ENCODE data around the gene RRP8. TPM values are rescaled to one million over a fixed set of nuclear protein-coding genes. Genes with fewer than 3 reads are reported as not detected.

RRP8 gene
- total RNA-seq, result 10 to 100 TPM; 42.0 to 44.7 TPM
- 21.1 TPM for polyA plus RNA-seq

DNA sequence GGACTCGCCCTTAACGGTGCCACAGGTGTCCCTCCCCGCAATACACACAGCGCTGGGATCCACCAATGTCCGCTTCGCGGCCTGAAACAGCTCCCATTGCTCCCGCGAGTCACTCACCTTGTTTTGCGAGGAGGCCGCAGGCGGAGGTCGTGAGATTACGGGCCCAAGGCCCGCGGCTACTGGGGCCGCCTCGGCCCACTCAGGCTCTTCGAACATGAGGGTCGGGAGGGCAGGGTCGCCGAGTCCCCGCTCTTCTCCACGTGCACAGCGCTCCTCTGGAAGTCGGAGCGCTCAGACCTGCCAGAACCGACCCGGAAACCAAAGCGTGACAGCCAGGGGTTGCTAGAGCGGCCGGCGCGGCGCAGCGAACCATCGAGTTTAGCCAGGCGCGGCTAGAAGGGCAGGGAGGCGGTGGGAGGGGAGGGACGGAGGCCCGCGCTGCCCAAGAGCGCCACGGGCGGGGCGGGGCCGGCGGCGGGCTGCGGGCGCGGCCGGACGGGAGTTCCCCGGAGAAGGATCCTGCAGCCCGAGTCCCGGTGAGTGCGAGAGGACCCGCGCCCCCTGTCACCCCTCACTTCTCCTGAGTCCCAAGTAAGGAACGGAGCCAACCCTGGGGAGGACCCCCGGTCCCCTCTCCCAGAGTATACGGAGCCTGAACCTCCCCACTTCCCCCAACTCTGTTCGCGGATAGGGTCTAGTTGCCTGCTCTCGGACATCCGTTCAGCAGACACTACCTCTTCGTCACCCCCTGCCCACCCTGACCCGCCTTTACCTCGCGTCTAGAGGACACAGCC, at the start of gene RRP8, which contains the start of gene ILK:
Gene RRP8 (minus strand): TSS at position 330 of the 794 bp plus-strand sequence. CDS start 114 bp downstream, at position 216.
Gene ILK (plus strand): TSS at position 488 of the 794 bp plus-strand sequence. CDS start 498 bp downstream, outside the sequence.
- H3K9me3 ChIP-seq (ENCODE audit: low read length), result no peaks in the 10 kb centered on the region
- H3K27ac Mint-ChIP-seq, result no peak within 1 kb of the TSS
- CTCF ChIA-PET, result interaction anchor here (1.0 to 4.6 kb wide), 18 partner anchors 8 to 249 kb away, joined by 3 to 68 read pairs (median 4); partner anchors contain the start of genes MRPL17, TAF10 and TPP1
- H3K36me3 ChIP-seq (ENCODE audit: insufficient read depth, low read length), result peaks cover 40% of the 10 kb centered on the region
- H3K4me1 Mint-ChIP-seq, result peaks cover 14 to 31% (median 18%) of the 10 kb centered on the region in 3 donors
- DNase-seq, result peak; percentile 80 to 91 (median 81)
- H3K36me3 Mint-ChIP-seq, result peaks cover 0 to 47% (median 5%) of the 10 kb centered on the region in 3 donors
- peaks cover 57% of the 10 kb centered on the region for H3K4me1 ChIP-seq (ENCODE audit: insufficient read depth, low read length)
- no peak within 1 kb of the TSS for H3K4me3 Mint-ChIP-seq
- peak within 1 kb of the TSS; percentile 91 for H3K27ac ChIP-seq (ENCODE audit: low read depth, low read length)
- no peaks in the 10 kb centered on the region for H3K27me3 Mint-ChIP-seq
- H3K9me3 Mint-ChIP-seq, result no peaks in the 10 kb centered on the region
- H3K4me3 ChIP-seq (ENCODE audit: low read length), result peak within 1 kb of the TSS; percentile 86
- POLR2A ChIA-PET, result interaction anchor here (0.6 to 3.9 kb wide), 7 partner anchors 9 to 369 kb away, joined by 3 to 35 read pairs (median 12); partner anchors contain the start of genes FHIP1B, MRPL17, TAF10 and TPP1
- H3K27me3 ChIP-seq (ENCODE audit: insufficient read depth, low read length, poor library complexity, severe bottlenecking), result no peaks in the 10 kb centered on the region

DNA sequence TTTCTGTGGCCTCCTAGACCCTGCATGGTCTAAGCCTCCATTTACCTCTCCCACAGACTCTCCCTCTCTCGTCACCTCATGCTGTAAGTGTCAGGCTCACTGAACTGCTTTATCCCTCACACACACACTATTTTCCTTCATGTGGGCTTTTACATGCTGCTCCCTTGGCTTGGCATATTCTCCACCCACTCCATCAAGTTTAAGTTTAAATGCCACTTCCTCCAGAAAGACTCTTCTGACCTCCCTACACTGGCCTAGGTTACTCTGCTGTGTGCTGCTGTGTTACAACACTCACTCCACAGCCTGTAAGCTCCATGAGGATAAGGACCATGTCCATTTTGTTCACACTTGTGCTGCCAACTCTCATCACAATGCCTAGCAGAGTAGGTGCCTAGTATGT, 49.7 kb upstream of the RRP8 start:
- no peak overlapping the region for H3K4me3 Mint-ChIP-seq
- no peak for DNase-seq
- peaks cover 0 to 2% of the 10 kb centered on the region in 2 donors for H3K27me3 Mint-ChIP-seq
- no peaks in the 10 kb centered on the region for H3K9me3 Mint-ChIP-seq
- peaks cover 39% of the 10 kb centered on the region for H3K4me1 ChIP-seq (ENCODE audit: insufficient read depth, low read length)
- ChIA-PET CTCF (interaction anchor here (1.2 to 2.9 kb wide), 3 partner anchors 14 to 30 kb away, joined by 5 to 8 read pairs (median 7); partner anchors contain the start of gene MRPL17), POLR2A (no interaction called here)
- no peaks in the 10 kb centered on the region for H3K9me3 ChIP-seq (ENCODE audit: low read length)
- no peak overlapping the region for H3K27ac ChIP-seq (ENCODE audit: low read depth, low read length)
- H3K36me3 ChIP-seq (ENCODE audit: insufficient read depth, low read length), result no peaks in the 10 kb centered on the region
- no peak overlapping the region for H3K27ac Mint-ChIP-seq
- no peaks in the 10 kb centered on the region for H3K36me3 Mint-ChIP-seq
- H3K27me3 ChIP-seq (ENCODE audit: insufficient read depth, low read length, poor library complexity, severe bottlenecking), result no peaks in the 10 kb centered on the region
- H3K4me1 Mint-ChIP-seq, result peaks cover 0 to 3% (median 2%) of the 10 kb centered on the region in 3 donors
- no peak overlapping the region for H3K4me3 ChIP-seq (ENCODE audit: low read length)

DNA sequence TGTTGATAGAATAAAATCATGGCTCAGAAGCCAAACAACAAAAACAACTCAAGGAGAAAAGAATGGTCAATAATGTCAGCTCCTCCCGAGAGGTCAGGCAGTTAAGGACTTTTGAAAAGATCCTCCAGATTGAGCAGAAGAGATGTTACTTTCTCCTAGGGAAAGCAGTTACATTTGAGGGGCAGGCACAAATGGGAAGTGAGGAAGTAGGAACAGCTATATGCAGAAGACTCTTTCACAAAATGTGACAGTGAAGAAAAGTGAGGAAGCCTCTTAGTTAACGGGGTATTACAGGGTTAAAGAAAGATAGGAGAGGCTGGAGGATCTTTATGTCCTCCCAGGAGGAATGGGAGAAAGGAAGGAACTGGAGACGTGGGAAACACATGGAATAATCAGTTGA, 48.8 kb upstream of the RRP8 start:
- no peaks in the 10 kb centered on the region for H3K36me3 Mint-ChIP-seq
- Histone ChIP-seq H3K4me3 (ENCODE audit: low read length) (no peak overlapping the region), H3K27ac (ENCODE audit: low read depth, low read length) (no peak overlapping the region), H3K27me3 (ENCODE audit: insufficient read depth, low read length, poor library complexity, severe bottlenecking) (no peaks in the 10 kb centered on the region), H3K4me1 (ENCODE audit: insufficient read depth, low read length) (peaks cover 48% of the 10 kb centered on the region), H3K9me3 (ENCODE audit: low read length) (no peaks in the 10 kb centered on the region), H3K36me3 (ENCODE audit: insufficient read depth, low read length) (no peaks in the 10 kb centered on the region)
- ChIA-PET POLR2A (no interaction called here), CTCF (interaction anchor here (1.0 to 2.9 kb wide), 3 partner anchors 12 to 31 kb away, joined by 3 to 8 read pairs (median 7); partner anchors contain the start of gene MRPL17)
- H3K9me3 Mint-ChIP-seq, result no peaks in the 10 kb centered on the region
- H3K27me3 Mint-ChIP-seq, result peaks cover 0 to 2% of the 10 kb centered on the region in 2 donors
- peaks cover 0 to 3% (median 2%) of the 10 kb centered on the region in 3 donors for H3K4me1 Mint-ChIP-seq
- no peak for DNase-seq
- H3K4me3 Mint-ChIP-seq, result no peak overlapping the region
- no peak overlapping the region for H3K27ac Mint-ChIP-seq

DNA sequence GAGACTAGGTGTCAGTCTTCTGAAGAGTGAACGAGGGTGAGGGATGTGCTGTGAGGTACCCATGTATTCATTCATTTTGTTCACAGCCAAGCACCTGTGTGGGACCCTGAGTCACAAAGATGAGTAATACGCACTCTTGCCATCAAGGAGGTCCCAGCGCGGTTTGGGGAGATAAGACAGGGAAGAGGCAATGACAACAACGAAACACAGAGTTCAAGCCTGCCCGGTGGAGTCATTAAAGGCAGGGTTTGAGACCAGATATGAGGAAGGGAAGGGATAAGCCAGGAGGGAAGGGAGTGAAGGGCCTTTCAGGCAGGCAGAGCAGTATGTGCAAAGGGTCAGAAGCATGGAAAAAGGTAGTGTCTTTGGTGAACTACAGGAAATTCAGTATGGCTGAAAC, 47.6 kb upstream of the RRP8 start:
- H3K4me1 Mint-ChIP-seq, result no peaks in the 10 kb centered on the region
- no peaks in the 10 kb centered on the region for H3K27me3 ChIP-seq (ENCODE audit: insufficient read depth, low read length, poor library complexity, severe bottlenecking)
- ChIA-PET POLR2A (no interaction called here), CTCF (no interaction called here)
- no peaks in the 10 kb centered on the region for H3K9me3 Mint-ChIP-seq
- no peaks in the 10 kb centered on the region for H3K36me3 ChIP-seq (ENCODE audit: insufficient read depth, low read length)
- no peaks in the 10 kb centered on the region for H3K9me3 ChIP-seq (ENCODE audit: low read length)
- H3K27ac ChIP-seq (ENCODE audit: low read depth, low read length), result no peak overlapping the region
- peaks cover 60% of the 10 kb centered on the region for H3K4me1 ChIP-seq (ENCODE audit: insufficient read depth, low read length)
- no peak overlapping the region for H3K27ac Mint-ChIP-seq
- H3K36me3 Mint-ChIP-seq, result no peaks in the 10 kb centered on the region
- no peaks in the 10 kb centered on the region for H3K27me3 Mint-ChIP-seq
- DNase-seq, result no peak
- no peak overlapping the region for H3K4me3 ChIP-seq (ENCODE audit: low read length)
- no peak overlapping the region for H3K4me3 Mint-ChIP-seq

DNA sequence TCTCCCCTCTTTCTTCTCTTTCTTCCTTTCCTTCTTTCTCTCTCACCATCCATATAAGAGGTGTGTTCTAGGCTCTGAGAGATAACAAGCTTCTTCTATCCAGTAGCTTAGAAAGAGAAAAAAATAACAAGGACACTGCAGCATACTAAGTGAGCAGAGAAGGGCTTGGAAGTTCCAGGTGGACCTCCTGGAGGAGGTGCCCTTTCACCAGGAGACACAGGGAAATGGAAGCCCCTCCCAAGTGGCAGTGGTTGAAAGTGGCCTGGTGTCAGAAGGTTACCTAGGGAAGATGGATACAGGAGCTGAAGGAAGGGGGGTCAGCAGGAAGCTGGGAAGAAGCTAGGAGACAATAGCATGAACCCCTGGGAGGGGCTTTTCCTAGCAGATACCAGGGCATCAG, 46.7 kb upstream of the RRP8 start:
- Histone ChIP-seq H3K27me3 (ENCODE audit: insufficient read depth, low read length, poor library complexity, severe bottlenecking) (no peaks in the 10 kb centered on the region), H3K4me1 (ENCODE audit: insufficient read depth, low read length) (peaks cover 69% of the 10 kb centered on the region), H3K27ac (ENCODE audit: low read depth, low read length) (no peak overlapping the region), H3K9me3 (ENCODE audit: low read length) (no peaks in the 10 kb centered on the region), H3K36me3 (ENCODE audit: insufficient read depth, low read length) (no peaks in the 10 kb centered on the region), H3K4me3 (ENCODE audit: low read length) (no peak overlapping the region)
- Mint-ChIP-seq H3K36me3 (no peaks in the 10 kb centered on the region), H3K27me3 (peaks cover 0 to 1% of the 10 kb centered on the region in 2 donors), H3K4me3 (no peak overlapping the region), H3K9me3 (no peaks in the 10 kb centered on the region), H3K4me1 (no peaks in the 10 kb centered on the region), H3K27ac (no peak overlapping the region)
- ChIA-PET POLR2A (interaction anchor here (0.6 kb wide), 1 partner anchor 950 kb away, joined by 4 read pairs; no protein-coding TSS in a partner anchor), CTCF (interaction anchor here (1.1 to 2.9 kb wide), 3 partner anchors 18 to 33 kb away, joined by 3 to 14 read pairs (median 4); partner anchors contain the start of gene MRPL17)
- no peak for DNase-seq

DNA sequence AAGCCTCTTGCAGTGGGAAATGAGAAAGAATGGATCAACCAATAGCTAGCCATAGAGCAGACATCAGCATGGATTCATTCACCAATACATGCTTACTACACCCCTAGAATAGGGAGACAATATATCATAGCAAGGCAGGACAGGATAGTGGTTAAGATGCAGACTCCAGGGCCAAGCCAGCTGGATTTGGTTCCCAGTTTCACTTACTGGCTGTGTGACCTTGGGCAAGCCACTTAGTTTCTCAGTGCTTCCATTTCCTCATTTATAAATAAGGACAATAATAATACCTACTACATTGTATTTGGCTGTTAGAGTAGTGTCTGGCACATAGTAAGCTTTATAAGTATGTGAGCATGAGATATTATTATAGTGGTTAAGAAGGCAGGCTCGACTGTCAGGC, 45.1 kb upstream of the RRP8 start:
- ChIA-PET POLR2A (interaction anchor here (1.0 kb wide), 1 partner anchor 37 kb away, joined by 3 read pairs; the partner anchor contains the start of gene TAF10), CTCF (interaction anchor here (1.3 to 2.9 kb wide), 5 partner anchors 20 to 35 kb away, joined by 3 to 14 read pairs (median 4); partner anchors contain the start of gene MRPL17)
- Histone ChIP-seq H3K4me1 (ENCODE audit: insufficient read depth, low read length) (peaks cover 68% of the 10 kb centered on the region), H3K36me3 (ENCODE audit: insufficient read depth, low read length) (no peaks in the 10 kb centered on the region), H3K27me3 (ENCODE audit: insufficient read depth, low read length, poor library complexity, severe bottlenecking) (no peaks in the 10 kb centered on the region), H3K27ac (ENCODE audit: low read depth, low read length) (no peak overlapping the region), H3K9me3 (ENCODE audit: low read length) (no peaks in the 10 kb centered on the region), H3K4me3 (ENCODE audit: low read length) (no peak overlapping the region)
- H3K9me3 Mint-ChIP-seq, result no peaks in the 10 kb centered on the region
- no peak overlapping the region for H3K4me3 Mint-ChIP-seq
- H3K36me3 Mint-ChIP-seq, result no peaks in the 10 kb centered on the region
- DNase-seq, result no peak
- no peaks in the 10 kb centered on the region for H3K4me1 Mint-ChIP-seq
- H3K27ac Mint-ChIP-seq, result no peak overlapping the region
- peaks cover 0 to 1% of the 10 kb centered on the region in 2 donors for H3K27me3 Mint-ChIP-seq

DNA sequence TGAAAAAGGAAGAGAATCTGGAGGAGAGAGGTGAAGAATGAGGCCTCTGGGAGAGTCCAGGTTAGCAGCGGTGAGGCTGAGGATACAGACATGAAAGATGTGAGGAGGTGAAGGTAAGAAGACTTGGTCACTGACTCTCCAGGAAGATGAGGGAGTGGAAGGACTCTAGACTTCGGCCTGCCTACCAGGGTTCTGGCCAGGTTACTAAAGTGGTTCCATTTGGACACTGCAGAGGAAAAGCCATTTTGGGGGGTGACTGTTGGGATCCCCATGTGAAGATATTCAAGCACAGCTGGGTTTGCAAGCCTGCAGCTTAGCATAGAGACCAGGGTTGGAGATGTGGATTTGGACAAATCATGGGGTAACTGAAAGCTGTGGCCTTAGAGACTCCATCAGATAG, 44.4 kb upstream of the RRP8 start:
- H3K4me3 Mint-ChIP-seq, result no peak overlapping the region
- no peaks in the 10 kb centered on the region for H3K9me3 ChIP-seq (ENCODE audit: low read length)
- CTCF ChIA-PET, result interaction anchor here (0.9 to 2.9 kb wide), 11 partner anchors 13 to 117 kb away, joined by 3 to 14 read pairs (median 4); partner anchors contain the start of gene MRPL17
- no peaks in the 10 kb centered on the region for H3K27me3 ChIP-seq (ENCODE audit: insufficient read depth, low read length, poor library complexity, severe bottlenecking)
- POLR2A ChIA-PET, result interaction anchor here (0.6 to 1.8 kb wide), 3 partner anchors 27 to 36 kb away, joined by 3 to 10 read pairs (median 8); partner anchors contain the start of genes TAF10 and TPP1
- no peaks in the 10 kb centered on the region for H3K36me3 ChIP-seq (ENCODE audit: insufficient read depth, low read length)
- H3K27ac Mint-ChIP-seq, result no peak overlapping the region
- H3K4me3 ChIP-seq (ENCODE audit: low read length), result peak overlapping the region; percentile 40
- no peak overlapping the region for H3K27ac ChIP-seq (ENCODE audit: low read depth, low read length)
- peaks cover 64% of the 10 kb centered on the region for H3K4me1 ChIP-seq (ENCODE audit: insufficient read depth, low read length)
- no peaks in the 10 kb centered on the region for H3K36me3 Mint-ChIP-seq
- no peaks in the 10 kb centered on the region for H3K9me3 Mint-ChIP-seq
- H3K27me3 Mint-ChIP-seq, result peaks cover 0 to 1% of the 10 kb centered on the region in 2 donors
- no peaks in the 10 kb centered on the region for H3K4me1 Mint-ChIP-seq
- DNase-seq, result no peak

Data from CD8-positive, alpha-beta memory T cell (primary cell).